Left lung (tissue), 10 donors: ENCODE data around the gene BOLA3. TPM values are rescaled to one million over a fixed set of nuclear protein-coding genes. Genes with fewer than 3 reads are reported as not detected.
"Not testable (repeated sequence)": the region's sequence is repeated elsewhere in the genome, so short reads cannot be mapped to it uniquely, and the experiment has no call there.

Experiments
- ATAC-seq: fragments of 200-7000 bp; cut with Tn5 transposase; one replicate; pipeline ENCODE4 v1.9.1; 2020; ENCODE audit warnings: moderate library complexity
- DNase-seq, 4 donors: peaks; one replicate each; pipeline ENCODE4 v3.0.0-alpha.2; 2013 to 2020
- H3K27ac ChIP-seq, 2 donors: fragments of 200-600 bp; sonication (generic) in 1 of 2; one replicate each; pipeline versions ENCODE4 v1.5.0 to v1.8.0; 2020 to 2021
- H3K27me3 ChIP-seq, 2 donors: fragments of 200-600 bp; sonication (generic) in 1 of 2; one replicate each; pipeline versions ENCODE4 v1.5.0 to v1.8.0; 2020 to 2021
- H3K36me3 ChIP-seq, 2 donors: fragments of 200-600 bp; sonication (generic) in 1 of 2; one replicate each; pipeline versions ENCODE4 v1.5.0 to v1.8.0; 2020 to 2021
- H3K4me1 ChIP-seq, 2 donors: fragments of 200-600 bp; one replicate each; pipeline ENCODE4 v1.8.0; 2021
- H3K4me3 ChIP-seq, 2 donors: fragments of 200-600 bp; sonication (generic) in 1 of 2; one replicate each; pipeline versions ENCODE4 v1.5.0 to v1.8.0; 2020 to 2021; ENCODE audit warnings: mild to moderate bottlenecking in 1 of 2
- H3K9me3 ChIP-seq, 2 donors: fragments of 200-600 bp; sonication (generic) in 1 of 2; one replicate each; pipeline versions ENCODE4 v1.5.0 to v1.8.0; 2020 to 2021
- intact Hi-C, 2 donors: fragments of 100-400 bp; cut with DNase I; formaldehyde crosslinking; loops; one replicate each; pipeline versions ENCODE4 v1.11.2 to v1.14.2; 2022
- polyA plus RNA-seq, 6 donors: library from polyadenylated mRNA; unstranded; fragments of 120-200 nt; gene quantifications; one replicate each; pipeline ENCODE4 v1.2.1, GENCODE V29; 2013; ENCODE audit not compliant: insufficient read length in 6 of 6
- total RNA-seq, 2 donors: library from RNA; stranded (reverse); fragmentation: NEBNext Ultra II Directional; extraction: Animal tissue kit (Norgen Biotek cat#: 25700); gene quantifications; one replicate each; pipeline ENCODE4 v1.2.1, GENCODE V29; 2021
- TF ChIP-seq, protein P1 (sequence below), 2 donors: fragments of 200-600 bp; sonication (generic) in 1 of 2; IDR thresholded peaks; one replicate each; pipeline versions ENCODE4 v1.5.0 to v1.8.0; 2021; ENCODE audit warnings: antibody characterized with exemption in 2 of 2
- donor health status: DM: no; HTN: yes; CAD: no.
- donor health status: DM: no; HTN: no; CAD: no.

The BOLA3 gene
- total and polyA plus RNA-seq, 8 donors, result 16.5 to 39.6 (median 21.9) TPM

DNA sequence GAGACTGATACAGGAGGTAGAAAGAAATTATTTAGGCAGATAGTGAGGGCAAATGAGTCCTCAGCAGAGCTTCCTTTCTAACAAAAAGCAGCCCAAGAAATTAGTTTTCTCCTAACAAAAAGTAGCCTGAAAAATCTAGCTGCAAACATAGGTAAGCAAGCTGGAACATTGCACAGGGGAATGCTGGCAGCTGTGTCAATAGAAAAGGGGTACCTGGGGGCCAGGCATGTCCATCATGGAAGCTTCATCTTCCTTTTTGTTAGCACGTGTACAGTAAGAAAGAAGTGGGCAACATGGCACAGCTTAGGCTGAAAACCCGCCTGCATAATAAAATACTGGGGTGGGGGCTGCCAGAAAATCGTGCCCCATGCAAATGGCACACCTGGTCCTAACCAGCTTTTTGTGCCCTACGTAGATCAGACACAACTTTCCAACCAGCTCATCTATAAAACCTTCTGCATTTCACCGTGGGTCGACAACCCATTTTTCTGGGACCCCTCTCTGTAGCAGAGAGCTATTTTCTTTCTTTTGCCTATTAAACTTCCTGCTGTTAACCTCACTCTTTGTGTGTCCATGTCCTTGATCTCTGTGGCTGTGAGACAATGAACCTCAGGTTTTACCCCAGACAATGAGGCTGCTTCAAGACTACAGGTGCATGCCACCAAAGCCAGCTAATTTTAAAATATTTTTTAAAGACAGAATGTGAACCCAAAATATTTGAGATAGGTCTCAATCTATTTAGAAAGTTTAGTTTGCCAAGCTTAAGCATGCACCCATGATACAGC is 44.1 kb upstream of the BOLA3 start:
- no peak overlapping the region for H3K4me3 ChIP-seq
- TF ChIP-seq, protein P1, sequence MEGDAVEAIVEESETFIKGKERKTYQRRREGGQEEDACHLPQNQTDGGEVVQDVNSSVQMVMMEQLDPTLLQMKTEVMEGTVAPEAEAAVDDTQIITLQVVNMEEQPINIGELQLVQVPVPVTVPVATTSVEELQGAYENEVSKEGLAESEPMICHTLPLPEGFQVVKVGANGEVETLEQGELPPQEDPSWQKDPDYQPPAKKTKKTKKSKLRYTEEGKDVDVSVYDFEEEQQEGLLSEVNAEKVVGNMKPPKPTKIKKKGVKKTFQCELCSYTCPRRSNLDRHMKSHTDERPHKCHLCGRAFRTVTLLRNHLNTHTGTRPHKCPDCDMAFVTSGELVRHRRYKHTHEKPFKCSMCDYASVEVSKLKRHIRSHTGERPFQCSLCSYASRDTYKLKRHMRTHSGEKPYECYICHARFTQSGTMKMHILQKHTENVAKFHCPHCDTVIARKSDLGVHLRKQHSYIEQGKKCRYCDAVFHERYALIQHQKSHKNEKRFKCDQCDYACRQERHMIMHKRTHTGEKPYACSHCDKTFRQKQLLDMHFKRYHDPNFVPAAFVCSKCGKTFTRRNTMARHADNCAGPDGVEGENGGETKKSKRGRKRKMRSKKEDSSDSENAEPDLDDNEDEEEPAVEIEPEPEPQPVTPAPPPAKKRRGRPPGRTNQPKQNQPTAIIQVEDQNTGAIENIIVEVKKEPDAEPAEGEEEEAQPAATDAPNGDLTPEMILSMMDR (IDR thresholded peaks at IDR 0.05), result no peak
- ATAC-seq, result no peak
- no peaks in the 10 kb centered on the region for H3K36me3 ChIP-seq
- H3K9me3 ChIP-seq, result no peaks in the 10 kb centered on the region
- intact Hi-C loops, result no loop called here
- no peaks in the 10 kb centered on the region for H3K4me1 ChIP-seq
- DNase-seq, result no peak
- no peak overlapping the region for H3K27ac ChIP-seq
- H3K27me3 ChIP-seq, result no peaks in the 10 kb centered on the region

DNA sequence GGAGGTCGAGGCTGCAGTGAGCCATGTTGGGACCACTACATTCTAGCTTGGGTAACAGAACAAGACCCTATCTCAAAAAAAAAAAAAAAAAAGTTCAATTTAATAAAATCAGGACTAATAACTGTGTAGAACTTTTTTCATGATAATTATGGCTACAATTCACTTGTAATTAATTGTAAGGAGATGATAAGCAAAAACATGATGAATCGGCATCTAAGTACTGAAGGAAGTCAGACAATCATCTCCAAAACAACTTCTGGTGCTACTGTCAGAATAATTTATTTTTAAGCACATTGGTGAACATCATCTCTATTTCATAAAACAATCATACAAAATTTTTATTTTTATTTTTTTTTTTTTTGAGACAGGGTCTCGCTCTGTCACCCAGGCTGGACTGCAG is 41.0 kb upstream of the BOLA3 start:
- DNase-seq (no peak), ATAC-seq (no peak)
- H3K27ac ChIP-seq, result no peak overlapping the region
- no peaks in the 10 kb centered on the region for H3K36me3 ChIP-seq
- TF ChIP-seq, protein P1 (IDR thresholded peaks at IDR 0.05), result no peak
- intact Hi-C loops, result no loop called here
- H3K4me1 ChIP-seq, result peaks cover 0 to 23% of the 10 kb centered on the region in 2 donors
- no peaks in the 10 kb centered on the region for H3K9me3 ChIP-seq
- no peaks in the 10 kb centered on the region for H3K27me3 ChIP-seq
- no peak overlapping the region for H3K4me3 ChIP-seq

- ATAC-seq, result no peak
- intact Hi-C loops, result no loop called here
- no peak overlapping the region for H3K27ac ChIP-seq
- no peaks in the 10 kb centered on the region for H3K9me3 ChIP-seq
- H3K4me3 ChIP-seq, result no peak overlapping the region
- H3K27me3 ChIP-seq, result no peaks in the 10 kb centered on the region
- H3K4me1 ChIP-seq, result peaks cover 0 to 23% of the 10 kb centered on the region in 2 donors
- TF ChIP-seq, protein P1 (IDR thresholded peaks at IDR 0.05), result no peak
- H3K36me3 ChIP-seq, result no peaks in the 10 kb centered on the region
- no peak for DNase-seq
Measured at GRCh38 chr2:74188018-74188601, 40.4 kb upstream of the BOLA3 start.

- Histone ChIP-seq H3K4me1 (peaks cover 0 to 31% of the 10 kb centered on the region in 2 donors), H3K27ac (peak overlapping the region in 1 of 2 donors; percentile 96)
- DNase-seq, H3K4me3 ChIP-seq, H3K27me3 ChIP-seq, H3K36me3 ChIP-seq, ATAC-seq, intact Hi-C loops, H3K9me3 ChIP-seq: not testable (repeated sequence)
Measured at GRCh38 chr2:74186706-74187105, 39.0 kb upstream of the BOLA3 start.

- Histone ChIP-seq H3K9me3 (no peaks in the 10 kb centered on the region), H3K27me3 (no peaks in the 10 kb centered on the region), H3K27ac (peak overlapping the region; percentile 58 to 96), H3K36me3 (no peaks in the 10 kb centered on the region), H3K4me3 (no peak overlapping the region), H3K4me1 (peaks cover 0 to 36% of the 10 kb centered on the region in 2 donors)
- intact Hi-C loops, result no loop called here
- peak in 1 of 4 donors; percentile 71 for DNase-seq
- ATAC-seq, result peak; percentile 81
- TF ChIP-seq, protein P1 (IDR thresholded peaks at IDR 0.05), result no peak
Measured at GRCh38 chr2:74186038-74186437, 38.3 kb upstream of the BOLA3 start.
